GM12873 (cell line): ENCODE measurements around the gene CACNA1B.

ENCODE experiments used
- CTCF ChIP-seq: IDR thresholded peaks from 2 replicates; pipeline ENCODE4 v1.5.1; 2012; ENCODE audit warnings: low read depth, mild to moderate bottlenecking, moderate library complexity, low read length, control low read depth; ENCODE audit not compliant: insufficient read depth; ENCODE audit errors: missing control alignments

Gene CACNA1B

GRCh38 chr9:137833721-137834613 is 43.6 kb upstream of the CACNA1B start:
- no peak for TF ChIP-seq CTCF

GRCh38 chr9:137834846-137835546 is 42.6 kb upstream of the CACNA1B start:
- TF ChIP-seq CTCF, result no peak

- TF ChIP-seq CTCF, result no peak
These were observed 41.3 kb upstream of the CACNA1B start for GRCh38 chr9:137836151-137836830.

- TF ChIP-seq CTCF, result no peak
These were observed 40.7 kb upstream of the CACNA1B start for GRCh38 chr9:137836831-137837241.

GRCh38 chr9:137837345-137838278 is 40.0 kb upstream of the CACNA1B start:
- TF ChIP-seq CTCF, result no peak

GRCh38 chr9:137838576-137838975 is 39.0 kb upstream of the CACNA1B start:
- no peak for TF ChIP-seq CTCF
